Fibroblast of villous mesenchyme (primary cell): ENCODE results near the gene IKBKG. TPM values are rescaled to one million over a fixed set of nuclear protein-coding genes. Genes with fewer than 3 reads are reported as not detected.

Experiments
- DNase-seq: peaks from one replicate; pipeline ENCODE4 v3.0.0-alpha.2; 2010; ENCODE audit warnings: low read depth
- H3K4me3 ChIP-seq: 2 replicates; pipeline ENCODE4 v1.5.1; 2011; ENCODE audit warnings: low read depth, mild to moderate bottlenecking, low read length
- total RNA-seq: library from RNA; depleted of rRNA; stranded (reverse); fragments of >200 nt; gene quantifications from 2 replicates; pipeline ENCODE4 v1.2.3, GENCODE V29; 2012
- TF ChIP-seq, protein P1 (sequence below): IDR thresholded peaks from 2 replicates; pipeline ENCODE4 v1.5.1; 2012; ENCODE audit warnings: low read depth, mild to moderate bottlenecking, low read length; ENCODE audit not compliant: insufficient read depth

Gene IKBKG
- total RNA-seq, 1 donor, result 13.0 TPM

DNA sequence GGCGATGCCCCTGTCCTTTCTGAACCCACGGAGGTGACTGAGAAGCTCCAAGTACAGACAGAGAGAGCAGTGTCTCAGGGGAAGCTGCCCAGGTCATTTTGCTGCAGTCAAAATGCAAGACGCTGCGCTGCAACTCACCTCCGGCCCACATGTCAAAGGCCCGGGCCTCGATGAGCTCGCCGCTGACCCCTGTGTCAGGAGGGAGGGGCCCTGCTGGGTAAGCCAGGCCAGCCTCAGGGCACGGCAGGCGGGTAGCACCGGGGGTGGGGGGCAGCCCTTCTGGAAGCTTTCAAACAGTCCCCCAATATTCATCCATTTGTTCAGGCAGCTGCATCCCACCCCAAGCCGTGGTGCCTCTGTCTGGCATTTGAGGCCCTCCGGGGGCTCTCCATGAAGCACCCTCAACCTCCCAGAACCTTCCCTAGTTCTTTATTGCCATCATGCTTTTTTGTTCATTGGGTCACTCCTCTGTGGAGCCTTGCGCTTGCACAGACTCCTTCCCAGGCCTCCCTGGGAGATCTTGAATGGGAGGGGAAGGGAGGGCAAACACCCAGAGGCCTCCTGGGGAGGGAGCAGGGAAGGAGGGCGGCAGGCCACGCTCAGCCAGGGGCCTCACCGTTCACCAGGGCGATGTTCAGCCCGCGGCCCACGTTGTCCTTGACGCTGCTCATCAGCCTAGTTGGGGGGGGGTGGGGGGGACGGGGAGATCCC lies 39.6 kb upstream of the IKBKG start:
- DNase-seq, result no peak
- TF ChIP-seq, protein P1, sequence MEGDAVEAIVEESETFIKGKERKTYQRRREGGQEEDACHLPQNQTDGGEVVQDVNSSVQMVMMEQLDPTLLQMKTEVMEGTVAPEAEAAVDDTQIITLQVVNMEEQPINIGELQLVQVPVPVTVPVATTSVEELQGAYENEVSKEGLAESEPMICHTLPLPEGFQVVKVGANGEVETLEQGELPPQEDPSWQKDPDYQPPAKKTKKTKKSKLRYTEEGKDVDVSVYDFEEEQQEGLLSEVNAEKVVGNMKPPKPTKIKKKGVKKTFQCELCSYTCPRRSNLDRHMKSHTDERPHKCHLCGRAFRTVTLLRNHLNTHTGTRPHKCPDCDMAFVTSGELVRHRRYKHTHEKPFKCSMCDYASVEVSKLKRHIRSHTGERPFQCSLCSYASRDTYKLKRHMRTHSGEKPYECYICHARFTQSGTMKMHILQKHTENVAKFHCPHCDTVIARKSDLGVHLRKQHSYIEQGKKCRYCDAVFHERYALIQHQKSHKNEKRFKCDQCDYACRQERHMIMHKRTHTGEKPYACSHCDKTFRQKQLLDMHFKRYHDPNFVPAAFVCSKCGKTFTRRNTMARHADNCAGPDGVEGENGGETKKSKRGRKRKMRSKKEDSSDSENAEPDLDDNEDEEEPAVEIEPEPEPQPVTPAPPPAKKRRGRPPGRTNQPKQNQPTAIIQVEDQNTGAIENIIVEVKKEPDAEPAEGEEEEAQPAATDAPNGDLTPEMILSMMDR, result no peak
- no peak overlapping the region for H3K4me3 ChIP-seq

DNA sequence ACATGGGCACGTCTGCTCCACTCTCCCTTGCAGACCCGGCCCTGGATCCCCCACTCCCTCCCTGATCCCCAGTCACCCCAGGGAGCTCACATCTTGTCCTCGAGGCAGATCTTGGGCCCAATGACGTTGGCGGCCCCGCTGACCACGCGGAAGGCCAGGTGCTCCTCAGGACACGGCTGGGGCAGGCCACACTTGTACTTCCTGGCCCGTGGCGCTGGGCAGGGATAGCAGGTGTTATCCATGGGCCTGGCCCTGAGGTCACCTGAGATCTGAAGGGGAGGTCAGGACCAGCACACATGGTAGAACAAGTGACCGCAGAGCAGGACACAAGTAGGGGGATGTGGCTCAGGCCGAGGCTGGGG lies 39.1 kb upstream of the IKBKG start:
- DNase-seq, result no peak
- TF ChIP-seq, protein P1, result no peak
- no peak overlapping the region for H3K4me3 ChIP-seq

DNA sequence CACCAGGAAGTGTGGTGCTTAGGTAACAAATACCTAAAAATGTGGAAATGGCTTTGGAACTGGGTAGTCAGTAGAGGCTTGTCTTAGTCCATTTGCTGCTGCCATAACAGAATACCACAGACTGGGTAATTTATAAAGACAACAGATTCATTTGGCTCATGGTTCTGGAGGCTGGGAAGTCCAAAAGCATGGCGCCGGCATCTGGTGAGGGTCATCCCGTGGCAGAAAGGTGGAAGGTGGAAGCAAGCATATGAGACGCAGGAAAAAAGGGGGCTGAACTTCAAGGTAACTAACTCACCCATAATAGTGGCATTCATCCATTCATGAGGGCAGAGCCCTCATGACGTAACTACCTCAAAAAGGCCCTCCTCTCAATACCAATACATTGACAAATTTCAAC lies 38.0 kb upstream of the IKBKG start:
- no peak overlapping the region for H3K4me3 ChIP-seq
- TF ChIP-seq, protein P1, result no peak
- DNase-seq, result no peak

DNA sequence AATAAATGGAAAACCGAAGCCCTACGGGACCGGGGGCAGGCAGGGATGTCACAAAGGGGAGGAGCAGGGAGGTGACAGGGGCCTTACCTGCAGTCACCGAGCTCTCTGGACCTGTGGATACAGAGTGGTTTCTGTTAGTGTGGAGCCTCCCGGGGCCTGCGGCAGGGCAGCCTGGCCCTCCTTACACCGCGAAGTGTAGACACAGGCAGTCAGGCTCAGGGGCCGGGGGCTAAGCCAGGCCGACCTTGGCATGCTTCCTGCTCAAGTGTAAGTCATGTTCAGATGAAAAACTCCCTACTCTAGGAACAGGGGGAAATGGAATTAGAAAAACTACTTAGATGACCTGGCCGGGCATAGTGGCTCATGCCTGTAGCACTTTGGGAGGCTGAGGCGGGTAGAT lies 35.7 kb upstream of the IKBKG start:
- H3K4me3 ChIP-seq, result no peak overlapping the region
- DNase-seq, result no peak
- TF ChIP-seq, protein P1, result no peak

DNA sequence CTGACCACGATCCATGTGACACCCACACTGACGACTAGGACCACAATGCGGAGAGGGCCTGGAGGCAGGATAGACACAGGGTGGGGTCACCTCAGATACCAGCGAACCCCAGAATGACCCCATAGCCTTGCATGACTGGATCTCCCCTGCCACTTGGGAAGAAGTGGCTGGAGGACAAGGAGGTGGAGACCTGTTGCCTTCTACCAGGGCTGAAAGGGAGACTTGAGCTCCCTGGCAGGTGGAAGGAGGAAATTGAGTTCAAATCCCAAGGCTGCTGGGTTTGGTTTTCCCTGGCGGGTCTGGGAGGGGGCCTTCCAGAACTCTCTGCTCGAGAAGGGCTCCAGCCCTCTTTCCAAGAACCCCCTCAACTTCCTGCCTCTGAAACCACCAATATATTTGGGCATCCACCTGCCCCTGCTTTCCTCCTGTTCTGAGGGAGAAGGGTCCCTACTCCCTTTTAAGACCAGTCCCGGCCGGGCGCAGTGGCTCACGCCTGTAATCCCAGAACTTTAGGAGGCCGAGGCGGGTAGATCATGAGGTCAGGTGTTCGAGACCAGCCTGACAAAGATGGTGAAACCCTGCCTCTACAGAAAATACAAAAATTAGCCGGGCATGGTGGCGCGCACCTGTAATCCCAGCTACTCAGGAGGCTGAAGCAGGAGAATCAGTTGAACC lies 34.4 kb upstream of the IKBKG start:
- no peak overlapping the region for H3K4me3 ChIP-seq
- DNase-seq, result no peak
- TF ChIP-seq, protein P1, result no peak

DNA sequence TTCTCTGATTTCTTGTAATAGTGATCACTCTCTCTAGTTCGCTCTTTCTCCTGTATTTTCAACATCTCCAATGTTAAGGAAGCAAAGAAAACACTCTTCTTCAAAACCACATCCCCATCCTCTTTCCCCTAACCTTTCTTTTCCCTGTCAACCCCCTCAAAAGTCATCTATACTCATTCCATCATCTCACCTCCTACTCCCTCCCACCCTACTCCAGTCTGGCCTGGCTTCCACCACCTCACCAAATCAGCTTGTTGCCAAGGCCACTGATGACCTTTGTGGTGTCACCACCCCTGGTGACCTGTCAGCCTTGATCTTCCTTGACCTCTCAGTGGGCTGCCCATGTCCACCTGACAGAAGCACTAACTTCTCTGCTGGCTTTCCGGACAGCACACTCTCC lies 33.7 kb upstream of the IKBKG start:
- TF ChIP-seq, protein P1, result no peak
- DNase-seq, result no peak
- H3K4me3 ChIP-seq, result no peak overlapping the region
